ENCODE data around the gene PRKX. TPM values are rescaled to one million over a fixed set of nuclear protein-coding genes. Genes with fewer than 3 reads are reported as not detected.
"Not testable (repeated sequence)": the region's sequence is repeated elsewhere in the genome, so short reads cannot be mapped to it uniquely, and the experiment has no call there.

The PRKX gene
- total RNA-seq, 2 experiments from 2014 or later, result 31.6 to 35.4 TPM

DNA sequence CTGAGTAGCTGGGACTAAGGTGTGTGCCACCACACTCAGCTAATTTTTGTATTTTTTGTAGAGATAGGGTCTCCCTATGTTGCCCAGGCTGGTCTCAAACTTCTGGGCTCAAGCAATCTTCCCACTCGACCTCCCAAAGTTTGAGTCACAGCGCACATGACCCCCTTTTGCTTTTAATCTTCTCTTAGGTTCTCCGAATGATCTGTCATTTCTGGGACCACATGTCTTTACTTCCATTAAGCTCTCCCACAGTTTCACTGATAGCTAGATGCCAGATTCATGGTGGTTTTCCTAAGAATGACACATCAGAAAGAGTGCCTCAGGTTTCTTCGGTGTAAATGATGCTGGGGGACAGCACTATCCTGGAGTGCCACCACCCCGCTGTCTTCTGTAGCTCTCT lies 17.9 kb downstream of the PRKX start:
- H3K4me3 ChIP-seq (ENCODE audit: low read length), result no peak overlapping the region
- no peaks in the 10 kb centered on the region for H3K9me3 ChIP-seq (ENCODE audit: control insufficient read depth in 1 of 2, insufficient read depth in 1 of 2, low read length in 2 of 2)
- H3K36me3 ChIP-seq (ENCODE audit: insufficient read depth, low read length), result no peaks in the 10 kb centered on the region
- H3K4me1 Mint-ChIP-seq (ENCODE audit: low read depth), result peaks cover 48% of the 10 kb centered on the region
- H3K27me3 ChIP-seq (ENCODE audit: control insufficient read depth in 1 of 2, insufficient read depth in 2 of 2, low read length in 2 of 2), result no peaks in the 10 kb centered on the region
- peaks cover 34% of the 10 kb centered on the region for H3K4me1 ChIP-seq (ENCODE audit: insufficient read depth, low read length)
- no peak overlapping the region for H3K4me3 Mint-ChIP-seq
- ChIA-PET POLR2A (interaction anchor here (0.6 to 1.3 kb wide), 2 partner anchors 10 to 18 kb away, joined by 3 read pairs; partner anchors contain the start of gene PRKX), CTCF (no interaction called here)
- H3K36me3 Mint-ChIP-seq (ENCODE audit: low read depth), result peaks cover 5% of the 10 kb centered on the region
- H3K9me3 Mint-ChIP-seq, result no peaks in the 10 kb centered on the region
- no peak for DNase-seq
- no peak overlapping the region for H3K27ac ChIP-seq (ENCODE audit: low read depth in 1 of 2, low read length in 2 of 2)
- H3K27me3 Mint-ChIP-seq, result no peaks in the 10 kb centered on the region
- TF ChIP-seq CTCF (IDR thresholded peaks at IDR 0.05), result no peak
- ATAC-seq (ENCODE audit: poor library complexity), result no peak
- no peak overlapping the region for H3K27ac Mint-ChIP-seq
- intact Hi-C loops (cut with DNase I, micrococcal nuclease), result loop anchor here in 1 of 2 experiments (5.0 kb wide), 1 partner anchor 43 kb away; no protein-coding TSS in a partner anchor

- ATAC-seq (ENCODE audit: poor library complexity) (no peak), DNase-seq (no peak)
- no peaks in the 10 kb centered on the region for H3K9me3 ChIP-seq (ENCODE audit: control insufficient read depth in 1 of 2, insufficient read depth in 1 of 2, low read length in 2 of 2)
- intact Hi-C loops (cut with DNase I, micrococcal nuclease), result no loop called here
- peaks cover 22% of the 10 kb centered on the region for H3K4me1 Mint-ChIP-seq (ENCODE audit: low read depth)
- POLR2A ChIA-PET, result no interaction called here
- no peak overlapping the region for H3K4me3 Mint-ChIP-seq
- no peaks in the 10 kb centered on the region for H3K27me3 Mint-ChIP-seq
- no peak overlapping the region for H3K27ac Mint-ChIP-seq
- no peaks in the 10 kb centered on the region for H3K36me3 ChIP-seq (ENCODE audit: insufficient read depth, low read length)
- no peak for TF ChIP-seq CTCF (IDR thresholded peaks at IDR 0.05)
- H3K4me1 ChIP-seq (ENCODE audit: insufficient read depth, low read length), result peaks cover 10% of the 10 kb centered on the region
- H3K9me3 Mint-ChIP-seq, result no peaks in the 10 kb centered on the region
- H3K4me3 ChIP-seq (ENCODE audit: low read length), result no peak overlapping the region
- CTCF ChIA-PET, result interaction anchor here (1.0 kb wide), 1 partner anchor 122 kb away, joined by 3 read pairs; no protein-coding TSS in a partner anchor
- H3K27me3 ChIP-seq (ENCODE audit: control insufficient read depth in 1 of 2, insufficient read depth in 2 of 2, low read length in 2 of 2), result no peaks in the 10 kb centered on the region
- peaks cover 10% of the 10 kb centered on the region for H3K36me3 Mint-ChIP-seq (ENCODE audit: low read depth)
- H3K27ac ChIP-seq (ENCODE audit: low read depth in 1 of 2, low read length in 2 of 2), result no peak overlapping the region
Measured at GRCh38 chrX:3690140-3690539, 23.3 kb downstream of the PRKX start.

- H3K27me3 ChIP-seq (ENCODE audit: control insufficient read depth in 1 of 2, insufficient read depth in 2 of 2, low read length in 2 of 2); H3K4me3 Mint-ChIP-seq; CTCF ChIA-PET; H3K4me3 ChIP-seq (ENCODE audit: low read length); DNase-seq; H3K4me1 ChIP-seq (ENCODE audit: insufficient read depth, low read length); H3K9me3 ChIP-seq (ENCODE audit: control insufficient read depth in 1 of 2, insufficient read depth in 1 of 2, low read length in 2 of 2); POLR2A ChIA-PET; H3K36me3 ChIP-seq (ENCODE audit: insufficient read depth, low read length); H3K27me3 Mint-ChIP-seq; H3K9me3 Mint-ChIP-seq; ATAC-seq (ENCODE audit: poor library complexity); intact Hi-C loops (cut with DNase I, micrococcal nuclease); H3K36me3 Mint-ChIP-seq (ENCODE audit: low read depth); H3K27ac Mint-ChIP-seq; H3K27ac ChIP-seq (ENCODE audit: low read depth in 1 of 2, low read length in 2 of 2): not testable (repeated sequence)
- H3K4me1 Mint-ChIP-seq (ENCODE audit: low read depth), result peaks cover 11% of the 10 kb centered on the region
Measured at GRCh38 chrX:3683236-3683635, 30.2 kb downstream of the PRKX start.

- Histone ChIP-seq H3K4me1 (ENCODE audit: insufficient read depth, low read length) (peaks cover 7% of the 10 kb centered on the region), H3K4me3 (ENCODE audit: low read length) (no peak overlapping the region), H3K27ac (ENCODE audit: low read depth in 1 of 2, low read length in 2 of 2) (no peak overlapping the region), H3K36me3 (ENCODE audit: insufficient read depth, low read length) (peaks cover 3% of the 10 kb centered on the region), H3K27me3 (ENCODE audit: control insufficient read depth in 1 of 2, insufficient read depth in 2 of 2, low read length in 2 of 2) (no peaks in the 10 kb centered on the region), H3K9me3 (ENCODE audit: control insufficient read depth in 1 of 2, insufficient read depth in 1 of 2, low read length in 2 of 2) (no peaks in the 10 kb centered on the region)
- DNase-seq (no peak), ATAC-seq (ENCODE audit: poor library complexity) (no peak)
- no peaks in the 10 kb centered on the region for H3K27me3 Mint-ChIP-seq
- intact Hi-C loops (cut with DNase I, micrococcal nuclease), result no loop called here
- no peaks in the 10 kb centered on the region for H3K9me3 Mint-ChIP-seq
- no peak overlapping the region for H3K27ac Mint-ChIP-seq
- peaks cover 14% of the 10 kb centered on the region for H3K4me1 Mint-ChIP-seq (ENCODE audit: low read depth)
- no peak for TF ChIP-seq CTCF (IDR thresholded peaks at IDR 0.05)
- H3K36me3 Mint-ChIP-seq (ENCODE audit: low read depth), result peaks cover 9% of the 10 kb centered on the region
- ChIA-PET POLR2A (no interaction called here), CTCF (no interaction called here)
- H3K4me3 Mint-ChIP-seq, result no peak overlapping the region
Measured at GRCh38 chrX:3680459-3680858, 33.0 kb downstream of the PRKX start.

Data from CD4-positive, alpha-beta T cell (primary cell).